Bronchial epithelial cell (primary cell): Measurements from ENCODE around the gene FLAD1. TPM values are rescaled to one million over a fixed set of nuclear protein-coding genes. Genes with fewer than 3 reads are reported as not detected.

Experiments
- DNase-seq: peaks from one replicate; pipeline ENCODE4 v3.0.0-alpha.2; 2010; ENCODE audit warnings: low read depth
- FAIRE-seq: peaks from 2 replicates; lab custom pipeline; 2011; peaks lifted over from hg19 to GRCh38; lab: Jason Lieb, UNC
- H3K27me3 ChIP-seq: 2 replicates; pipeline ENCODE4 v1.5.1; 2011; ENCODE audit warnings: low read length; ENCODE audit not compliant: control insufficient read depth, insufficient read depth
- H3K36me3 ChIP-seq: 2 replicates; pipeline ENCODE4 v1.5.1; 2011; ENCODE audit warnings: low read length; ENCODE audit not compliant: control insufficient read depth, insufficient read depth
- H3K4me3 ChIP-seq: 2 replicates; pipeline ENCODE4 v1.5.1; 2011; ENCODE audit warnings: mild to moderate bottlenecking, low read depth, low read length, control low read depth
- total RNA-seq: library from RNA; depleted of rRNA; stranded (reverse); fragments of >200 nt; gene quantifications from 2 replicates; pipeline ENCODE4 v1.2.1, GENCODE V29; 2014
- TF ChIP-seq, protein P1 (sequence below): IDR thresholded peaks from 2 replicates; pipeline ENCODE4 v1.5.1; 2011; ENCODE audit warnings: mild to moderate bottlenecking, moderate library complexity, low read length, control low read depth, inconsistent platforms; ENCODE audit not compliant: insufficient read depth, severe bottlenecking

The FLAD1 gene
- total RNA-seq, 1 donor from 2014 or later, result 40.8 TPM

DNA sequence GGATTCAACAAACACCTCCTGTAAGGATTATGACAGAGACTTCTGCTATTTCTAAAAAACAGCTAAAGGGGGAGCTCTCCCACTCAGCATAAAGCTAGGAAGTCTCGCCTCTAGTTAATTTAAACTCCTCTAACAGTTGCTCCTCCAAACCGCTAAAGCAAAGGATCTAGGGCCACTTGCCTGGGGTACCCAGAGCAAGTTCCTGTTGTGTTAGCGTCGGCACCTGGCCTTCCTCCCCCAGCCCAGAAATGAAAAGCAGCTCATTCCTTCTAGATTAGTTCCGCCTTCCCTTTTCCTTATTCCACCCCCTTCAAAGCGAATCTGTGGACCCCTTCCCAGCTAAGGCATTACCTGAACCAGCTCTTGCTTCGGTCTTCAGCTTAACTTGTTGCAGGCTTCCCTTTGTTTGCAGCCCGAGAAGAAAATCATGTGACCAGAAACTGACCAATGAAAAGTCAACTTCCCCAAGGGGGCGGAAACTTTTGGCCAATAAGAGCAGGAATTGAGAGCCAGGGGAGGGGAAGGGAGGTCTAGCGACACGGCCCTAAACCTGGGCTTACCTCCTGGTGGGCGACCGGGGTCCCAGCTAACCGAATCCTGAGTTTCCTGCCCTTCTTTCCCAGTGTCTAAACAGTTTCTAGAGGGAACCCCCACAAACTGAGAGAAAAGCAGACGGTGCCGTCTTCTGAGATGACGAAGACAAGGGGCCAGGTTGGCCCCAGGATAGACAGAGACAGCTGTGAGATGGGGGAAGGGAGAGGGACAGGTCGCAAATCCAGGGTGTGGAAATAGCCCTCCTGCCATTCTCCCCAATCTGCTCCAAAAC, 27.2 kb upstream of the FLAD1 start, which contains the start of gene PBXIP1:
TSS of gene PBXIP1 (minus strand) at position 382 of the 826 bp plus-strand sequence. CDS start 2,378 bp downstream, outside the sequence.
- FAIRE-seq (no peak), DNase-seq (peak; percentile 92)

DNA sequence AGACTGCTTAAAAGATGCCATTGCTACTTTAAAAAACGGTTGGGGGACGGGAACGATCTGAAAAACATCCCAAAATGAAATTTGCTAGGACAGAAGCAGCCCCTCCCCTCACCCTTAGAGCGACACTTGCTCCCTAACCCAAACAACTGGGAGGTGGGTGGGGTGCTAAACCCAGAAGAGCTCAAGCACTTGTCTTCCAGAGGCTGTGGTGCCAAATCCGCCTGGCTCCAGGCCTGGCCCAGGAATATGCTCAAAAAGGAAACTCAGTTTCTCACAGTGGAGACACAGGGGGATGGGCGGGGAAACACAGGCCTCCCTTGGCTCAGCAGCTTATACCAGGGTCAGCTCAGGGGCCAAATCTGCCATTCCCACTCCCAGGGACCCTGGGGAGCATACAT, 26.6 kb upstream of the FLAD1 start:
- Histone ChIP-seq H3K36me3 (peaks cover 2% of the 10 kb centered on the region), H3K27me3 (no peaks in the 10 kb centered on the region), H3K4me3 (peak overlapping the region; percentile 49)
- DNase-seq, result no peak
- no peak for FAIRE-seq
- TF ChIP-seq, protein P1, sequence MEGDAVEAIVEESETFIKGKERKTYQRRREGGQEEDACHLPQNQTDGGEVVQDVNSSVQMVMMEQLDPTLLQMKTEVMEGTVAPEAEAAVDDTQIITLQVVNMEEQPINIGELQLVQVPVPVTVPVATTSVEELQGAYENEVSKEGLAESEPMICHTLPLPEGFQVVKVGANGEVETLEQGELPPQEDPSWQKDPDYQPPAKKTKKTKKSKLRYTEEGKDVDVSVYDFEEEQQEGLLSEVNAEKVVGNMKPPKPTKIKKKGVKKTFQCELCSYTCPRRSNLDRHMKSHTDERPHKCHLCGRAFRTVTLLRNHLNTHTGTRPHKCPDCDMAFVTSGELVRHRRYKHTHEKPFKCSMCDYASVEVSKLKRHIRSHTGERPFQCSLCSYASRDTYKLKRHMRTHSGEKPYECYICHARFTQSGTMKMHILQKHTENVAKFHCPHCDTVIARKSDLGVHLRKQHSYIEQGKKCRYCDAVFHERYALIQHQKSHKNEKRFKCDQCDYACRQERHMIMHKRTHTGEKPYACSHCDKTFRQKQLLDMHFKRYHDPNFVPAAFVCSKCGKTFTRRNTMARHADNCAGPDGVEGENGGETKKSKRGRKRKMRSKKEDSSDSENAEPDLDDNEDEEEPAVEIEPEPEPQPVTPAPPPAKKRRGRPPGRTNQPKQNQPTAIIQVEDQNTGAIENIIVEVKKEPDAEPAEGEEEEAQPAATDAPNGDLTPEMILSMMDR, result no peak

More for the DNA sequence above, 27.2 kb upstream of the FLAD1 start, which contains the start of gene PBXIP1:
- TF ChIP-seq, protein P1, result peak; percentile 19
- Histone ChIP-seq H3K36me3 (peaks cover 2% of the 10 kb centered on the region), H3K27me3 (no peaks in the 10 kb centered on the region), H3K4me3 (peak within 1 kb of the TSS; percentile 49)

DNA sequence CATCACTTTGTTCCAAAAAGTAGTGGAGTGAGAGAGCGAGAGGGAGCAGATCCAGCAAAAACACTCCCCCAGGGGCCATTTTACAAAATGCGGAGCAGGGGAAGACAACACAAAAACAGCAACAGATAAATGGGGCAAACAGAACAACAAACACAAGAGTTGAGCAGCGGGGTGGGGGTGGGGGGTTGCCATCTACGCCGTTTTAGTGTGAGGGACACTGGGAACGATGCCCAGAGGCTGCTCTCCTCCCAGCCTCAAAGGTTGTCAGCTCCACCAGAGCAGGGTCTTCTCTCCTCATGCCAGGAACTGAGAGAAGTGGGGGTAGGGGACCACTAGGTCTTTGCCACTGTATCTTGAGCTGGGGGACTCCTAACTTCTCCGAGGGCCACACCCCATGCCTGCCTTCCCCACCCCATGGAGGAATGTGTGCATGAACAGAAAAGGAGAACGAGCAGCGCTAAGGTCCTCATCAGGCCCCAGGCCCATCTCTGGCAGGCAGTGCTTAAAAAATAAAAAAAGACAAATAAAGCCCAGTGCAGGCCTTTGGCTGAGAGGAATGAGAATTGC, 26.0 kb upstream of the FLAD1 start:
- FAIRE-seq, result no peak

DNA sequence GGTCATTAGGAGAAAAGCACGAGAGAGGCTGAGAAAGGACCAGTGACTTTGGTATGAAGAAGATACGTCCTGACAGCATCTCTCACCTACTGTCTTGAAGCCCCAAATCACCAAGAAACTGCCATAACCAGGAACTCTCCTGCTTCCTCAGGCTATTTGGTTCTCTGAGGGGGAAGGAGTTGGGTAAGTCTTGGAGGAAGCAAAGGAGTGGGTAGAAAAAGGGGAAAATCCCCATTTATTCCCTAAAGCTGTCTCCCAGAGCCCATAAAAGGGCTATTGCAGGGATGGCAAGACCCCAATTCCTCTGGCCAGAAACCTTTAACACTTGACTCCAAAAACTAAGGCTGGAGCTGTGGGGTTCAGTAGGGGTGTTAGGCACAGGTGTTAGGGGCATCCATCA, 25.1 kb upstream of the FLAD1 start:
- FAIRE-seq, result no peak
- peaks cover 4% of the 10 kb centered on the region for H3K36me3 ChIP-seq
- no peak for DNase-seq
- no peak overlapping the region for H3K4me3 ChIP-seq
- H3K27me3 ChIP-seq, result no peaks in the 10 kb centered on the region
- TF ChIP-seq, protein P1, result no peak

More for the DNA sequence above, 26.0 kb upstream of the FLAD1 start:
- H3K27me3 ChIP-seq, result no peaks in the 10 kb centered on the region
- TF ChIP-seq, protein P1, result no peak
- no peak for DNase-seq
- H3K4me3 ChIP-seq, result no peak overlapping the region
- H3K36me3 ChIP-seq, result peaks cover 2% of the 10 kb centered on the region

DNA sequence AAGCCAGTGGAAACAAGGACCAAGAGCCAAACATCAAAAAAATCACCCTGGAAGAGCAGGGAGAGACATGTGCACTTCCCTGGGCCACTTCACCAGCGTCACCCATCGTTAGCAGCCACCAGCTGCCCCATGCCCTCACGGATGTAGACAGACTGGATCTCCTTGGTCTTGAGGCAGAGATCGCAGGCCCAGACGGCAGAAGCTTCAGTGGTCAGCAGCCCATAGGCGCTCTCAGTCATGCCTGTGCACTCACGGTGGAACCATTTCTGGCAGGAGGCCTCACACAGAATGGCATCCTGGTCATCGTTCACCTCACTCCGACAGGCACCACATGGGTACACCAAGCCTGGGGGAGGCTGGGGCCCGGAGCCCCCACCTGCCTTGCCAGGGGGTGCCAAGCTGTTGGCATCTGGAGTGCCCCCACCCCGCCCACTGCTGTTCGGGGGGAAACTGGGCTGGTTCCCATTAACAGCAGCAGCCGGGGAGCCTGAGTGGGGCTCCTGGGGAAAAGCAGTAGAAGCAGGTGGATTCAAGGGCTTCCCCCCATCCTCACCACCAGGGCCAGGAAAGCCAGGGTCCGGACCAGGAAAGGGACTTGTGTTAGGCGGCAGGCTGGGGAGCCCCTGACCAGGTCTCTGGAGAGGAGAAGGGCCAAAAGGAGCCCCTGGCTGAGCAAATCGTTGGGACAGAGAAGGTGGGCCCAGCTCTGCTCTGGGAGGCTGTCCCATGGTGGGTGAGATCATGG, 24.3 kb upstream of the FLAD1 start:
- TF ChIP-seq, protein P1, result no peak
- no peak for DNase-seq
- no peaks in the 10 kb centered on the region for H3K27me3 ChIP-seq
- FAIRE-seq, result no peak
- H3K36me3 ChIP-seq, result peaks cover 4% of the 10 kb centered on the region
- no peak overlapping the region for H3K4me3 ChIP-seq
